Thyroid gland (tissue), 4 donors: ENCODE data around the gene RHBDL2.

Experiments
- POLR2A ChIP-seq, 2 donors: fragments of 450-650 bp; IDR thresholded peaks; one replicate each; pipeline ENCODE4 v1.6.1; 2017; ENCODE audit warnings: antibody characterized with exemption in 2 of 2, mild to moderate bottlenecking in 2 of 2, moderate library complexity in 1 of 2
- TF ChIP-seq, protein P1 (sequence below), 6 experiments: fragments of 200-600 bp in 3 of 6; fragments of 450-650 bp in 3 of 6; sonication (generic) in 3 of 6; IDR thresholded peaks; one replicate each; pipeline ENCODE4 v1.5.1; 2016 to 2019; ENCODE audit warnings: antibody characterized with exemption in 6 of 6, mild to moderate bottlenecking in 2 of 6, inconsistent platforms in 1 of 6, moderate library complexity in 1 of 6

DNA sequence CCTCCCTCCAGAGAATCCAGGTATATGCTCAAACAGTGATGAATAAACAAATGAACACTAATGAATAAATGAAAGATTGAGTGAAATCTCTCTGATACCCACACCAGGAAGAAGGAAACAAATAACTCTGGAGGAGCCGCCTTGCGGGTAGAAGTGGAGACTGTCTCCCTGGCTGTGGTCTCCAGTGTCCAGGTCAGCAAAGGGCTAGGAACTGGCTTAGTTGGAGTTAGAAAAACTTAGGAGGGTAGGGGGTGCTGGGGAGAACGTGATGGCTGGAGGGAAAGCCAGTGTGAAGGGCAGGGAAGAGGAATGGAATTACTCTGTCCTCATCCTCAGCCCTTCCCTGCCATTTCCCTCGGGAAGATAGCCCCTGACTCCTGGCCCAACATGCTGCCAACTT is 537 bp downstream of the RHBDL2 start:
- TF ChIP-seq, protein P1, sequence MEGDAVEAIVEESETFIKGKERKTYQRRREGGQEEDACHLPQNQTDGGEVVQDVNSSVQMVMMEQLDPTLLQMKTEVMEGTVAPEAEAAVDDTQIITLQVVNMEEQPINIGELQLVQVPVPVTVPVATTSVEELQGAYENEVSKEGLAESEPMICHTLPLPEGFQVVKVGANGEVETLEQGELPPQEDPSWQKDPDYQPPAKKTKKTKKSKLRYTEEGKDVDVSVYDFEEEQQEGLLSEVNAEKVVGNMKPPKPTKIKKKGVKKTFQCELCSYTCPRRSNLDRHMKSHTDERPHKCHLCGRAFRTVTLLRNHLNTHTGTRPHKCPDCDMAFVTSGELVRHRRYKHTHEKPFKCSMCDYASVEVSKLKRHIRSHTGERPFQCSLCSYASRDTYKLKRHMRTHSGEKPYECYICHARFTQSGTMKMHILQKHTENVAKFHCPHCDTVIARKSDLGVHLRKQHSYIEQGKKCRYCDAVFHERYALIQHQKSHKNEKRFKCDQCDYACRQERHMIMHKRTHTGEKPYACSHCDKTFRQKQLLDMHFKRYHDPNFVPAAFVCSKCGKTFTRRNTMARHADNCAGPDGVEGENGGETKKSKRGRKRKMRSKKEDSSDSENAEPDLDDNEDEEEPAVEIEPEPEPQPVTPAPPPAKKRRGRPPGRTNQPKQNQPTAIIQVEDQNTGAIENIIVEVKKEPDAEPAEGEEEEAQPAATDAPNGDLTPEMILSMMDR (IDR thresholded peaks at IDR 0.05): no peak
- no peak for TF ChIP-seq POLR2A (IDR thresholded peaks at IDR 0.05)
